Measurements from ENCODE around the gene FER. TPM values are rescaled to one million over a fixed set of nuclear protein-coding genes. Genes with fewer than 3 reads are reported as not detected.

Gene FER
- total RNA-seq, 1 experiment from 2014 or later = 22.1 TPM

DNA sequence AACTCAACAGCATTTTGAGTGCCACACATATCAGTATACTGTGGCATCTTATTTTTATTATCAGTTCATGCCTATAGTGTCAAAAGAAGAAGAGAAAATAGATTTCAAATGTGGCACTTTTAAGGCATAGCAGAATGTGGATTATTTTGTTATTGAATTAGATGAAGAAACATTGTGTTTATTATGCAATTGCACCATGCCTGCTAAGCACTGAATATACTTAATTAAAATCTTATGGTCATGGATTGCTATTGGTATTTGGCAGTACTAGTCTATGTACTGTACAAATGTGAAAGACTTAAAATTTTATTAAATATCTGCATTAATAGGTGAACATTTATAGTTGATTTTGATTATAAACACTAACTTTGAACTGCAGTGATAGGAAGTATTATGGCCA is 128.8 kb downstream of the FER start:
- TF ChIP-seq SIN3A (IDR thresholded peaks at IDR 0.05; ENCODE audit: borderline replicate concordance, insufficient read depth, low read depth, low read length) (no peak), TCF7L2 (IDR thresholded peaks at IDR 0.05; ENCODE audit: low read depth, low read length) (no peak), POLR2AphosphoS5 (IDR thresholded peaks at IDR 0.05; ENCODE audit: low read depth, low read length) (no peak)
- TF ChIP-seq, protein P1, sequence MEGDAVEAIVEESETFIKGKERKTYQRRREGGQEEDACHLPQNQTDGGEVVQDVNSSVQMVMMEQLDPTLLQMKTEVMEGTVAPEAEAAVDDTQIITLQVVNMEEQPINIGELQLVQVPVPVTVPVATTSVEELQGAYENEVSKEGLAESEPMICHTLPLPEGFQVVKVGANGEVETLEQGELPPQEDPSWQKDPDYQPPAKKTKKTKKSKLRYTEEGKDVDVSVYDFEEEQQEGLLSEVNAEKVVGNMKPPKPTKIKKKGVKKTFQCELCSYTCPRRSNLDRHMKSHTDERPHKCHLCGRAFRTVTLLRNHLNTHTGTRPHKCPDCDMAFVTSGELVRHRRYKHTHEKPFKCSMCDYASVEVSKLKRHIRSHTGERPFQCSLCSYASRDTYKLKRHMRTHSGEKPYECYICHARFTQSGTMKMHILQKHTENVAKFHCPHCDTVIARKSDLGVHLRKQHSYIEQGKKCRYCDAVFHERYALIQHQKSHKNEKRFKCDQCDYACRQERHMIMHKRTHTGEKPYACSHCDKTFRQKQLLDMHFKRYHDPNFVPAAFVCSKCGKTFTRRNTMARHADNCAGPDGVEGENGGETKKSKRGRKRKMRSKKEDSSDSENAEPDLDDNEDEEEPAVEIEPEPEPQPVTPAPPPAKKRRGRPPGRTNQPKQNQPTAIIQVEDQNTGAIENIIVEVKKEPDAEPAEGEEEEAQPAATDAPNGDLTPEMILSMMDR (IDR thresholded peaks at IDR 0.05) = no peak
- TF ChIP-seq, protein P2, sequence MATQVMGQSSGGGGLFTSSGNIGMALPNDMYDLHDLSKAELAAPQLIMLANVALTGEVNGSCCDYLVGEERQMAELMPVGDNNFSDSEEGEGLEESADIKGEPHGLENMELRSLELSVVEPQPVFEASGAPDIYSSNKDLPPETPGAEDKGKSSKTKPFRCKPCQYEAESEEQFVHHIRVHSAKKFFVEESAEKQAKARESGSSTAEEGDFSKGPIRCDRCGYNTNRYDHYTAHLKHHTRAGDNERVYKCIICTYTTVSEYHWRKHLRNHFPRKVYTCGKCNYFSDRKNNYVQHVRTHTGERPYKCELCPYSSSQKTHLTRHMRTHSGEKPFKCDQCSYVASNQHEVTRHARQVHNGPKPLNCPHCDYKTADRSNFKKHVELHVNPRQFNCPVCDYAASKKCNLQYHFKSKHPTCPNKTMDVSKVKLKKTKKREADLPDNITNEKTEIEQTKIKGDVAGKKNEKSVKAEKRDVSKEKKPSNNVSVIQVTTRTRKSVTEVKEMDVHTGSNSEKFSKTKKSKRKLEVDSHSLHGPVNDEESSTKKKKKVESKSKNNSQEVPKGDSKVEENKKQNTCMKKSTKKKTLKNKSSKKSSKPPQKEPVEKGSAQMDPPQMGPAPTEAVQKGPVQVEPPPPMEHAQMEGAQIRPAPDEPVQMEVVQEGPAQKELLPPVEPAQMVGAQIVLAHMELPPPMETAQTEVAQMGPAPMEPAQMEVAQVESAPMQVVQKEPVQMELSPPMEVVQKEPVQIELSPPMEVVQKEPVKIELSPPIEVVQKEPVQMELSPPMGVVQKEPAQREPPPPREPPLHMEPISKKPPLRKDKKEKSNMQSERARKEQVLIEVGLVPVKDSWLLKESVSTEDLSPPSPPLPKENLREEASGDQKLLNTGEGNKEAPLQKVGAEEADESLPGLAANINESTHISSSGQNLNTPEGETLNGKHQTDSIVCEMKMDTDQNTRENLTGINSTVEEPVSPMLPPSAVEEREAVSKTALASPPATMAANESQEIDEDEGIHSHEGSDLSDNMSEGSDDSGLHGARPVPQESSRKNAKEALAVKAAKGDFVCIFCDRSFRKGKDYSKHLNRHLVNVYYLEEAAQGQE (IDR thresholded peaks at IDR 0.05; ENCODE audit: insufficient read depth in 1 of 2, low read depth in 2 of 2, low read length in 1 of 2) = no peak
- intact Hi-C loops (cut with micrococcal nuclease; ENCODE audit: unreplicated experiment) = no loop called here
- in situ Hi-C loops (cut with HindIII; ENCODE audit: low pct_unique_long_range_greater_than_20kb, low sequenced_read_pairs) = no loop called here
- ATAC-seq = no peak
- no peak overlapping the region for H3K4me3 ChIP-seq (ENCODE audit: low read depth in 2 of 2, low read length in 2 of 2)
- ChIA-PET POLR2A (no interaction called here), CTCF (no interaction called here)
- H3K4me1 ChIP-seq (ENCODE audit: control insufficient read depth, insufficient read depth, low read length) = no peaks in the 10 kb centered on the region
- no peaks in the 10 kb centered on the region for H3K9me3 ChIP-seq (ENCODE audit: control insufficient read depth, insufficient read depth, low read depth, low read length)
- no peak overlapping the region for H3K27ac ChIP-seq (ENCODE audit: low read length)
- no peaks in the 10 kb centered on the region for H3K36me3 ChIP-seq (ENCODE audit: control insufficient read depth, insufficient read depth, low read length)
- no peak for DNase-seq (ENCODE audit: low read depth, low spot score)
- no peaks in the 10 kb centered on the region for H3K27me3 ChIP-seq (ENCODE audit: control insufficient read depth, insufficient read depth, low read length)
- BruUV-seq (replicated peaks) = no TSS peak

DNA sequence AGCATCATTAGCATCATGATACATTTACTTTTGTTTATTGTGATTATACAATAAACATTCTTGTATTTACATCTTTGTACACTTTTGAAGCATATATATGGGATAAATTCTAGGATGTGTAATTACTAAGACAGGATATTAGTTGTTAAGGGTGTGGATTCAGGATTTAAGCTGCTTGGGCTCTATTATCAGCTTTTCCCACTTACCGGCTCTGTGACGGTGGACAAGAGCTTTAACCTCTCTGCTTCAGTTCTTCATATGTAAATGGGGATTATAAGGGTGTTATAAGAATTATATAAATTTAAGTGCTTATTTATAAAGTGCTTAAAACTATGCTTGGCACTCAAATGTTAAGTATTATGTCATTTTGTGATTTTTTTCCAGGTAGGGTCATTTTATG is 131.1 kb downstream of the FER start:
- intact Hi-C loops (cut with micrococcal nuclease; ENCODE audit: unreplicated experiment) (no loop called here), in situ Hi-C loops (cut with HindIII; ENCODE audit: low pct_unique_long_range_greater_than_20kb, low sequenced_read_pairs) (no loop called here)
- Histone ChIP-seq H3K4me1 (ENCODE audit: control insufficient read depth, insufficient read depth, low read length) (no peaks in the 10 kb centered on the region), H3K4me3 (ENCODE audit: low read depth in 2 of 2, low read length in 2 of 2) (no peak overlapping the region), H3K27me3 (ENCODE audit: control insufficient read depth, insufficient read depth, low read length) (no peaks in the 10 kb centered on the region), H3K27ac (ENCODE audit: low read length) (no peak overlapping the region), H3K9me3 (ENCODE audit: control insufficient read depth, insufficient read depth, low read depth, low read length) (no peaks in the 10 kb centered on the region), H3K36me3 (ENCODE audit: control insufficient read depth, insufficient read depth, low read length) (no peaks in the 10 kb centered on the region)
- BruUV-seq (replicated peaks) = no TSS peak
- POLR2A ChIA-PET = no interaction called here
- TF ChIP-seq TCF7L2 (IDR thresholded peaks at IDR 0.05; ENCODE audit: low read depth, low read length) (no peak), POLR2AphosphoS5 (IDR thresholded peaks at IDR 0.05; ENCODE audit: low read depth, low read length) (no peak), SIN3A (IDR thresholded peaks at IDR 0.05; ENCODE audit: borderline replicate concordance, insufficient read depth, low read depth, low read length) (no peak)
- TF ChIP-seq, protein P2 (IDR thresholded peaks at IDR 0.05; ENCODE audit: insufficient read depth in 1 of 2, low read depth in 2 of 2, low read length in 1 of 2) = no peak
- TF ChIP-seq, protein P1 (IDR thresholded peaks at IDR 0.05) = no peak
- no peak for DNase-seq (ENCODE audit: low read depth, low spot score)
- CTCF ChIA-PET = no interaction called here
- ATAC-seq = no peak

All from Panc1 (cell line).